HCT116 (cell line): ENCODE measurements around the gene C9orf85. TPM values are rescaled to one million over a fixed set of nuclear protein-coding genes. Genes with fewer than 3 reads are reported as not detected.

Experiments used
- ATAC-seq: fragments of 200-7000 bp; cut with Tn5 transposase; 2 replicates; pipeline ENCODE4 v1.9.1; 2020; ENCODE audit warnings: mild to moderate bottlenecking, moderate library complexity
- BruUV-seq: library from RNA; stranded (reverse); fragments of 400-500 nt; replicated peaks from 2 replicates; lab custom pipeline; 2021; lab: Mats Ljungman, UMichigan
- CTCF ChIA-PET: fragments of 300-600 bp; sonication (Branson Sonifier 250); formaldehyde crosslinking; loops from one replicate; lab custom pipeline; 2021; ENCODE audit warnings: antibody characterized with exemption; lab: Charles Lee
- POLR2A ChIA-PET: fragments of 300-600, 350-600 bp; sonication (Branson Sonifier 250); formaldehyde crosslinking; loops from one replicate; lab custom pipeline; 2021; ENCODE audit warnings: antibody characterized with exemption; lab: Charles Lee
- RAD21 ChIA-PET, 2 experiments: fragments of 300-600 bp; sonication (Branson Sonifier 250); formaldehyde crosslinking; loops; one replicate each; lab custom pipeline; 2023; ENCODE audit warnings: low total read pairs in 2 of 2; ENCODE audit not compliant: uncharacterized antibody in 2 of 2, unreplicated experiment in 2 of 2, low non-redundant PET in 1 of 2; lab: Charles Lee
- DNase-seq: peaks from one replicate; pipeline ENCODE4 v3.0.0-alpha.2; 2010; ENCODE audit warnings: low read depth, low spot score
- H2AFZ ChIP-seq: fragments of 200-600 bp; shearing (Covaris generic), sonication (generic); 2 replicates; pipeline ENCODE4 v1.6.1; 2017; ENCODE audit warnings: low read depth, mixed run types, mixed read lengths, antibody characterized with exemption, low read length; ENCODE audit not compliant: poor library complexity, severe bottlenecking
- H3K27ac ChIP-seq: 2 replicates; pipeline ENCODE4 v1.5.1; 2012; ENCODE audit warnings: low read depth, low read length
- H3K27me3 ChIP-seq: fragments of 200-600 bp; sonication (generic); 2 replicates; pipeline ENCODE4 v1.6.1; 2016; ENCODE audit warnings: mixed run types, low read length, mixed read lengths; ENCODE audit not compliant: insufficient read depth
- H3K36me3 ChIP-seq, 2 experiments: fragments of 200-500 bp in 1 of 2; fragments of 200-600 bp in 1 of 2; sonication (Bioruptor generic) in 1 of 2; sonication (generic) in 1 of 2; 2 replicates each; pipeline versions ENCODE4 v1.5.1 to v1.6.1; 2014 to 2016; ENCODE audit warnings: low read length in 2 of 2, inconsistent platforms in 1 of 2, mixed read lengths in 1 of 2, mixed run types in 1 of 2; ENCODE audit not compliant: insufficient read depth in 2 of 2, control insufficient read depth in 1 of 2
- H3K4me1 ChIP-seq, 2 experiments: fragments of 200-600 bp in 1 of 2; sonication (generic) in 1 of 2; 2 replicates each; pipeline versions ENCODE4 v1.5.1 to v1.6.1; 2012 to 2017; ENCODE audit warnings: low read length in 2 of 2, inconsistent platforms in 1 of 2, mild to moderate bottlenecking in 1 of 2, mixed read lengths in 1 of 2, mixed run types in 1 of 2, moderate library complexity in 1 of 2; ENCODE audit not compliant: insufficient read depth in 2 of 2, control insufficient read depth in 1 of 2
- H3K4me2 ChIP-seq: fragments of 200-600 bp; sonication (generic); 2 replicates; pipeline ENCODE4 v1.6.1; 2017; ENCODE audit warnings: mixed run types, low read length, mixed read lengths
- H3K4me3 ChIP-seq, 2 experiments: fragments of 200-600 bp in 1 of 2; sonication (generic) in 1 of 2; replicated peaks in 1 of 2; 2 replicates each; pipeline ENCODE4 v1.5.1; 2011 to 2016; ENCODE audit warnings: low read length in 2 of 2, control low read depth in 1 of 2, low read depth in 1 of 2, mild to moderate bottlenecking in 1 of 2, mixed read lengths in 1 of 2, mixed run types in 1 of 2
- H3K79me2 ChIP-seq: fragments of 200-600 bp; sonication (generic); 2 replicates; pipeline ENCODE4 v1.6.1; 2017; ENCODE audit warnings: mild to moderate bottlenecking, mixed run types, low read length, moderate library complexity, mixed read lengths; ENCODE audit not compliant: insufficient read depth
- H3K9ac ChIP-seq: fragments of 200-600 bp; sonication (generic); 2 replicates; pipeline ENCODE4 v1.6.1; 2016; ENCODE audit warnings: low read length, mixed read lengths
- H3K9me2 ChIP-seq: fragments of 200-600 bp; sonication (generic), shearing (Covaris generic); 2 replicates; pipeline ENCODE4 v1.6.1; 2017; ENCODE audit warnings: mixed run types, mild to moderate bottlenecking, moderate library complexity; ENCODE audit not compliant: insufficient read depth
- H3K9me3 ChIP-seq, 2 experiments: fragments of 200-500 bp in 1 of 2; fragments of 200-600 bp in 1 of 2; sonication (Bioruptor generic) in 1 of 2; sonication (generic) in 1 of 2; 2 replicates each; pipeline ENCODE4 v1.6.1; 2014 to 2017; ENCODE audit warnings: low read length in 2 of 2, mixed read lengths in 2 of 2, inconsistent platforms in 1 of 2, low read depth in 1 of 2, mild to moderate bottlenecking in 1 of 2, mixed run types in 1 of 2, moderate library complexity in 1 of 2; ENCODE audit not compliant: control insufficient read depth in 1 of 2, insufficient read depth in 1 of 2
- H4K20me1 ChIP-seq: fragments of 200-600 bp; sonication (generic), shearing (Covaris generic); 2 replicates; pipeline ENCODE4 v1.6.1; 2017; ENCODE audit warnings: mixed run types, mild to moderate bottlenecking, moderate library complexity; ENCODE audit not compliant: insufficient read depth
- CTCF ChIP-seq, 3 experiments: fragments of 200-600 bp in 1 of 3; sonication (generic) in 1 of 3; IDR thresholded peaks in 2 of 3; conservative IDR thresholded peaks in 1 of 3; 2 replicates each; pipeline ENCODE4 v1.5.1; 2012 to 2017; ENCODE audit warnings: low read depth in 2 of 3, low read length in 2 of 3, antibody characterized with exemption in 1 of 3, borderline replicate concordance in 1 of 3, control low read depth in 1 of 3, mild to moderate bottlenecking in 1 of 3, mixed read lengths in 1 of 3, mixed run types in 1 of 3, moderate library complexity in 1 of 3; ENCODE audit not compliant: insufficient read depth in 1 of 3
- EGR1 ChIP-seq: IDR thresholded peaks from 2 replicates; pipeline ENCODE4 v1.6.1; 2012; ENCODE audit warnings: low read depth
- ELF1 ChIP-seq: IDR thresholded peaks from 2 replicates; pipeline ENCODE4 v1.6.1; 2012; ENCODE audit warnings: low read depth, borderline replicate concordance
- POLR2A ChIP-seq: IDR thresholded peaks from 2 replicates; pipeline ENCODE4 v1.7.0; 2011; ENCODE audit warnings: borderline replicate concordance; ENCODE audit not compliant: insufficient read depth, insufficient read length; ENCODE audit errors: extremely low read depth
- SIN3A ChIP-seq: IDR thresholded peaks from 2 replicates; pipeline ENCODE4 v1.6.1; 2012; ENCODE audit warnings: low read depth
- YY1 ChIP-seq: IDR thresholded peaks from 2 replicates; pipeline ENCODE4 v1.6.1; 2011; ENCODE audit warnings: low read length, low read depth, moderate library complexity, mild to moderate bottlenecking; ENCODE audit not compliant: insufficient replicate concordance; ENCODE audit errors: extremely low read depth
- ZFX ChIP-seq: fragments of 450-650 bp; IDR thresholded peaks from 2 replicates; pipeline ENCODE4 v1.6.1; 2017
- ZNF274 ChIP-seq: fragments of 200-500 bp; sonication (Bioruptor generic); IDR thresholded peaks from 2 replicates; pipeline ENCODE4 v1.6.1; 2014; ENCODE audit warnings: mild to moderate bottlenecking, low read depth, low read length, inconsistent platforms
- intact Hi-C: fragments of 100-400 bp; cut with micrococcal nuclease; formaldehyde crosslinking; loops from 2 replicates; pipeline ENCODE4 v1.10.0; 2022
- total RNA-seq: library from RNA; stranded (reverse); gene quantifications from one replicate; pipeline ENCODE4 v1.2.1, GENCODE V29; 2021; ENCODE audit not compliant: unreplicated experiment
- TF ChIP-seq, protein P1 (sequence below): IDR thresholded peaks from 2 replicates; pipeline ENCODE4 v1.6.1; 2012; ENCODE audit warnings: low read depth

Gene C9orf85
- total RNA-seq, 1 experiment from 2014 or later = 12.4 TPM

- TF ChIP-seq CTCF (IDR thresholded peaks at IDR 0.05 in 2 of 3, conservative IDR thresholded peaks at IDR 0.05 in 1 of 3; ENCODE audit: borderline replicate concordance in 1 of 3, insufficient read depth in 1 of 3, low read depth in 2 of 3, low read length in 2 of 3) (no peak), ELF1 (no peak), POLR2A (no peak)
Observed at GRCh38 chr9:71928806-71929205, 17.4 kb downstream of the C9orf85 start (continued).

- Histone ChIP-seq H3K4me1 (no peaks in the 10 kb centered on the region), H2AFZ (no peak overlapping the region), H4K20me1 (no peaks in the 10 kb centered on the region), H3K27ac (no peak overlapping the region), H3K4me2 (no peak overlapping the region), H3K27me3 (no peaks in the 10 kb centered on the region), H3K36me3 (no peaks in the 10 kb centered on the region), H3K9me2 (0 out of 2 replicates have a peak, but pooled peaks cover 6% of the 10 kb centered on the region), H3K9me3 (no peaks in the 10 kb centered on the region), H3K9ac (no peak overlapping the region), H3K4me3 (no peak overlapping the region), H3K79me2 (peaks cover 23% of the 10 kb centered on the region)
- RAD21 ChIA-PET = no interaction called here
- intact Hi-C loops = no loop called here
- CTCF ChIA-PET = no interaction called here
- DNase-seq (no peak), ATAC-seq (no peak)
- BruUV-seq = no TSS peak
- no peak for TF ChIP-seq ZFX
- TF ChIP-seq, protein P1, sequence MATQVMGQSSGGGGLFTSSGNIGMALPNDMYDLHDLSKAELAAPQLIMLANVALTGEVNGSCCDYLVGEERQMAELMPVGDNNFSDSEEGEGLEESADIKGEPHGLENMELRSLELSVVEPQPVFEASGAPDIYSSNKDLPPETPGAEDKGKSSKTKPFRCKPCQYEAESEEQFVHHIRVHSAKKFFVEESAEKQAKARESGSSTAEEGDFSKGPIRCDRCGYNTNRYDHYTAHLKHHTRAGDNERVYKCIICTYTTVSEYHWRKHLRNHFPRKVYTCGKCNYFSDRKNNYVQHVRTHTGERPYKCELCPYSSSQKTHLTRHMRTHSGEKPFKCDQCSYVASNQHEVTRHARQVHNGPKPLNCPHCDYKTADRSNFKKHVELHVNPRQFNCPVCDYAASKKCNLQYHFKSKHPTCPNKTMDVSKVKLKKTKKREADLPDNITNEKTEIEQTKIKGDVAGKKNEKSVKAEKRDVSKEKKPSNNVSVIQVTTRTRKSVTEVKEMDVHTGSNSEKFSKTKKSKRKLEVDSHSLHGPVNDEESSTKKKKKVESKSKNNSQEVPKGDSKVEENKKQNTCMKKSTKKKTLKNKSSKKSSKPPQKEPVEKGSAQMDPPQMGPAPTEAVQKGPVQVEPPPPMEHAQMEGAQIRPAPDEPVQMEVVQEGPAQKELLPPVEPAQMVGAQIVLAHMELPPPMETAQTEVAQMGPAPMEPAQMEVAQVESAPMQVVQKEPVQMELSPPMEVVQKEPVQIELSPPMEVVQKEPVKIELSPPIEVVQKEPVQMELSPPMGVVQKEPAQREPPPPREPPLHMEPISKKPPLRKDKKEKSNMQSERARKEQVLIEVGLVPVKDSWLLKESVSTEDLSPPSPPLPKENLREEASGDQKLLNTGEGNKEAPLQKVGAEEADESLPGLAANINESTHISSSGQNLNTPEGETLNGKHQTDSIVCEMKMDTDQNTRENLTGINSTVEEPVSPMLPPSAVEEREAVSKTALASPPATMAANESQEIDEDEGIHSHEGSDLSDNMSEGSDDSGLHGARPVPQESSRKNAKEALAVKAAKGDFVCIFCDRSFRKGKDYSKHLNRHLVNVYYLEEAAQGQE = no peak
- TF ChIP-seq YY1 = no peak
- no peak for TF ChIP-seq EGR1
- TF ChIP-seq CTCF (IDR thresholded peaks at IDR 0.05 in 2 of 3, conservative IDR thresholded peaks at IDR 0.05 in 1 of 3; ENCODE audit: borderline replicate concordance in 1 of 3, insufficient read depth in 1 of 3, low read depth in 2 of 3, low read length in 2 of 3) = no peak
- TF ChIP-seq ZNF274 = no peak
- TF ChIP-seq SIN3A = no peak
- POLR2A ChIA-PET = interaction anchor here (2.1 kb wide), 1 partner anchor 18 kb away, joined by 9 read pairs; the partner anchor contains the start of genes ABHD17B and C9orf85
Observed at GRCh38 chr9:71929223-71929622, 17.8 kb downstream of the C9orf85 start.
